Measurements from ENCODE around the gene RANBP17.

DNA sequence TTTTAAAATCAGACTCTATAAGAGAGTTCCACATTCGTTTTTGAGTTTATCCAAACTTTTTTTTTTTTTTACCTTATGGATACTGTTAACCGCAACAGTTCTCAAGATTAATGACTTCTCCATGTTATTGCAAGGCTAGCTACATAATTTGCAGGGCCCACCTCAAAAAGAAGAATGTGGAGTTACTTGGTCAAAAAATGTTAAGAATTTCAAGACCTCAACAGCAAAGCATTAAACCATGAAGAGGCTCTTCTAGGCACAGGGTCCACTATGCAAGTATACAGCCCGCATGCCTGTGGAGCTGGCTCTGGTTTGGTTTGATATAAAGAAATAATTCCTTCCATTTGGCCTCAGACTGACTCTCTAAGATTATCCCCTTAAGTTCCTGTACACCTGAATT, 313.9 kb downstream of the RANBP17 start:
- TF ChIP-seq, protein P1, sequence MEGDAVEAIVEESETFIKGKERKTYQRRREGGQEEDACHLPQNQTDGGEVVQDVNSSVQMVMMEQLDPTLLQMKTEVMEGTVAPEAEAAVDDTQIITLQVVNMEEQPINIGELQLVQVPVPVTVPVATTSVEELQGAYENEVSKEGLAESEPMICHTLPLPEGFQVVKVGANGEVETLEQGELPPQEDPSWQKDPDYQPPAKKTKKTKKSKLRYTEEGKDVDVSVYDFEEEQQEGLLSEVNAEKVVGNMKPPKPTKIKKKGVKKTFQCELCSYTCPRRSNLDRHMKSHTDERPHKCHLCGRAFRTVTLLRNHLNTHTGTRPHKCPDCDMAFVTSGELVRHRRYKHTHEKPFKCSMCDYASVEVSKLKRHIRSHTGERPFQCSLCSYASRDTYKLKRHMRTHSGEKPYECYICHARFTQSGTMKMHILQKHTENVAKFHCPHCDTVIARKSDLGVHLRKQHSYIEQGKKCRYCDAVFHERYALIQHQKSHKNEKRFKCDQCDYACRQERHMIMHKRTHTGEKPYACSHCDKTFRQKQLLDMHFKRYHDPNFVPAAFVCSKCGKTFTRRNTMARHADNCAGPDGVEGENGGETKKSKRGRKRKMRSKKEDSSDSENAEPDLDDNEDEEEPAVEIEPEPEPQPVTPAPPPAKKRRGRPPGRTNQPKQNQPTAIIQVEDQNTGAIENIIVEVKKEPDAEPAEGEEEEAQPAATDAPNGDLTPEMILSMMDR (conservative IDR thresholded peaks at IDR 0.05), result no peak
- TF ChIP-seq EZH2 (IDR thresholded peaks at IDR 0.05; ENCODE audit: low read depth), result no peak

All from PC-9 (cell line).